ENCODE data around the gene SCD5. TPM values are rescaled to one million over a fixed set of nuclear protein-coding genes. Genes with fewer than 3 reads are reported as not detected.

Gene SCD5
- total RNA-seq, 1 donor = 6.9 TPM

DNA sequence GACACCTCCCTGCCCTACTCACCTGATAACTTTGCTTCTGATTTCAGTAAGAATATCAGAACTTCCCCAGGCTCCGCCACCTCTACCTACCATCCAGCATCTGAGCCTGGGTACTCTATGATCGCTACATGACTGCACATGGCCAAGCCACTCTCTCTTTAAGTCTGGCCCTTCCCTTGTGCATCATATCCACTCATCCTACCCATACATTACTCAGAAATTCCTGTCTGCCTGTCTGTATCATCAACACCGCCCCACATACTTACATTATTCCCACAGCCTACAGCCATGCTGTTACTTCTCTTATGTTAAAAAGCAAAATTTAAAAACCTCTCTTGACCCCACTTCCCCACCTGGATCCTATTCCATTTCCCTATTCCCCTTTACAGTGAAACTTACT lies 84.7 kb downstream of the SCD5 start:
- H3K4me3 ChIP-seq (ENCODE audit: low read depth, low read length) = no peak overlapping the region
- no peak for DNase-seq (ENCODE audit: low read depth)
- TF ChIP-seq, protein P1, sequence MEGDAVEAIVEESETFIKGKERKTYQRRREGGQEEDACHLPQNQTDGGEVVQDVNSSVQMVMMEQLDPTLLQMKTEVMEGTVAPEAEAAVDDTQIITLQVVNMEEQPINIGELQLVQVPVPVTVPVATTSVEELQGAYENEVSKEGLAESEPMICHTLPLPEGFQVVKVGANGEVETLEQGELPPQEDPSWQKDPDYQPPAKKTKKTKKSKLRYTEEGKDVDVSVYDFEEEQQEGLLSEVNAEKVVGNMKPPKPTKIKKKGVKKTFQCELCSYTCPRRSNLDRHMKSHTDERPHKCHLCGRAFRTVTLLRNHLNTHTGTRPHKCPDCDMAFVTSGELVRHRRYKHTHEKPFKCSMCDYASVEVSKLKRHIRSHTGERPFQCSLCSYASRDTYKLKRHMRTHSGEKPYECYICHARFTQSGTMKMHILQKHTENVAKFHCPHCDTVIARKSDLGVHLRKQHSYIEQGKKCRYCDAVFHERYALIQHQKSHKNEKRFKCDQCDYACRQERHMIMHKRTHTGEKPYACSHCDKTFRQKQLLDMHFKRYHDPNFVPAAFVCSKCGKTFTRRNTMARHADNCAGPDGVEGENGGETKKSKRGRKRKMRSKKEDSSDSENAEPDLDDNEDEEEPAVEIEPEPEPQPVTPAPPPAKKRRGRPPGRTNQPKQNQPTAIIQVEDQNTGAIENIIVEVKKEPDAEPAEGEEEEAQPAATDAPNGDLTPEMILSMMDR (IDR thresholded peaks at IDR 0.05; ENCODE audit: insufficient read depth, low read depth, low read length) = no peak

DNA sequence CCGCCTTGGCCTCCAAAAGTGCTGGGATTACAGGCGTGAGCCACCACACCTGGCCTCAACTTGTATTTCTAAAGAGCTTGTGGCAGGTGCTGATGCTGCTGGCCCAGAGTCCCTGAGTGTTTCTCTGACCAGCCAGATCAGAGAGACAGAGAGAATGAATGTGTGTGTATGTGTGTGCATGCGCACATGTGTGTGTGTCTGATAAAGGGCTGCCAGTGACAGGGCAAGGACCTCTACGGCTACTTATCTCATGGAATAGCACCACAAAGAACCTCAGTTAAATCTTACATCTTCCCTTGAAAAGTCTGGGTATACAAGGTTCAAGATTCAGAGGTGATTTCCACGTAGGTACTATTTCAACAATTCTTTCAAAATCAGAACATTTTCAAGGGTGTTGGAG lies 86.0 kb downstream of the SCD5 start:
- TF ChIP-seq, protein P1 (IDR thresholded peaks at IDR 0.05; ENCODE audit: insufficient read depth, low read depth, low read length) = no peak
- DNase-seq (ENCODE audit: low read depth) = no peak

DNA sequence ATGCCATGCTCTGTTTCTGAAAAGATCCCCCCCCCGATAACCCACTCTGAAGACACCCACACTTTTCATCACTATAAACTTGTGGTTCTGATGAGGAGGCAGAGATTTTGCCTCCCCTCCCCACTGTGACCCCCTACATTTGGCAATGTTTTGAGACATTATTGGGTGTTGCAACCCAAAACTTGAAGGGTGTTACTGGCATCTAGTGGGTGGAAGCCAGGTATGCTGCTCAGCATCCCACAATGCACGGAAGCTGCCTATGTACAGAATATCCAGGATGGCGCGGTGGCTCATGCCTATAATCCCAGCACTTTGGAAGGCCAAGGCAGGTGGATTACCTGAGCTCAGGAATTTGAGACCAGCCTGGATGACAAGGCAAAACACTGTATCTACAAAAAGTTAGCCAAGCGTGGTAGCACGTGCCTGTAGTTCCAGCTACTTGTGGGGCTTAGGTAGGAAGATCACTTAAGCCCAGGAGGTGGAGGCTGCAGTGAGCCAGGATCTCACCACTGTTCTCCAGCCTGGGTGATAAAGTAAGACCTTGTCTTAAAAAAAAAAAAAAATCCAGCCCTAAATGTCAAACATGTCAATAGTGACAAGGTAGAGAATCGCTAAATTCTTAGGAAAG lies 87.3 kb downstream of the SCD5 start:
- TF ChIP-seq, protein P1 (IDR thresholded peaks at IDR 0.05; ENCODE audit: insufficient read depth, low read depth, low read length) = no peak
- no peak for DNase-seq (ENCODE audit: low read depth)
- H3K4me3 ChIP-seq (ENCODE audit: low read depth, low read length) = no peak overlapping the region

More for the DNA sequence above, 86.0 kb downstream of the SCD5 start:
- H3K4me3 ChIP-seq (ENCODE audit: low read depth, low read length) = no peak overlapping the region

DNA sequence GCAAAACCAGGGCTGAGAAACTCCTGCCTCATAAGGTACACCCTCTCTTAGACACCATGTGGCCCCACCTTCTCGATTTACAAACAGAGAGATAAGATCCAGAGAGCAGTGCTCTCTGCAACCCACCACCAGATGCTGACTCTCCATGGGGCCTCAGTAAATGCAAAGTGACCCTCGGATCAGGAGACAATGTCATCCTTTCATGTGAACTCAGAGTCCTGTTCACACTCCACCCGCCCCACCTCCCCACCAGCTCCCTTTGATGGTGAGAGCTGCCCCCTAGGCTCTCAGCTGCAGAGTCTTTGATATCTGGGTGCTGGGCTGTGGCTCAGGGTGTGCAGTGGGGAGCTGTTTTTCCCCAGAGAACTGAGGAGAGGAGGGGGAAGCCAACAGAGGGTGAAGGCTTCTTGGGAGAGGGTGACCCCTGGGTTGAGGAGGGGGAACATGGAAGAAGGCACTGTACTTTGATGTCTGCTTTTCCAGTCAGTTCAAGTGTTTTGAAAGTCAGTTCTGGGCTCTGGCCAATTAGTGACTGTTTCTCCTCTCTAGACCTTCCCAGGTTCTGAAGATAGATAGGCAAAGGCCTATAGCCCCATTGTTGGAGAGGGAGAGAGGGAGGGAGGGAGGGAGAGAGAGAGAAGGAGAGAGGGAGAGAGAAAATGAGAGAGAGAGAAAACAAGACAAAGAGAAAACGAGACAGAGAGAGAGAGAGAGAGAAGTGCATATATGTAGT lies 88.2 kb downstream of the SCD5 start:
- TF ChIP-seq, protein P1 (IDR thresholded peaks at IDR 0.05; ENCODE audit: insufficient read depth, low read depth, low read length) = no peak
- H3K4me3 ChIP-seq (ENCODE audit: low read depth, low read length) = no peak overlapping the region
- no peak for DNase-seq (ENCODE audit: low read depth)

DNA sequence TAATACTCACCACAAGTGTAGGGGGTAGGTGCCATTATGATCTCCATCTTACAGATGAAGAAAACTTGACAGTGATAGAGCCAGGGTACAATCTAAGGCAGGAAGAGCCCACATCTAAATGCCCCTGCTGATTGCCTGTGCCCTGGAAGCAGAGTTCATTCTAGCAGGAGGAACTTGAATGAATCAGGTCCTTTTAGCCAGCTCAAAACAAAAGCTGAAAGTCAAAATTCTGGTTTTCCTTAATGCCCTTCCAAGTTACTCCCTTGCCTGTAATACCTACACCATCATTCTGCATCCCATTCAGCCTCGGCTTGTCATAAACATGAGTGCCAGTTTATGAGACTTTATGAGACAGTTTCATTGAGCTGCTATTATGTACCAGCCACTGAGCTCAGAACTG lies 89.6 kb downstream of the SCD5 start:
- no peak overlapping the region for H3K4me3 ChIP-seq (ENCODE audit: low read depth, low read length)
- no peak for DNase-seq (ENCODE audit: low read depth)
- TF ChIP-seq, protein P1 (IDR thresholded peaks at IDR 0.05; ENCODE audit: insufficient read depth, low read depth, low read length) = no peak

DNA sequence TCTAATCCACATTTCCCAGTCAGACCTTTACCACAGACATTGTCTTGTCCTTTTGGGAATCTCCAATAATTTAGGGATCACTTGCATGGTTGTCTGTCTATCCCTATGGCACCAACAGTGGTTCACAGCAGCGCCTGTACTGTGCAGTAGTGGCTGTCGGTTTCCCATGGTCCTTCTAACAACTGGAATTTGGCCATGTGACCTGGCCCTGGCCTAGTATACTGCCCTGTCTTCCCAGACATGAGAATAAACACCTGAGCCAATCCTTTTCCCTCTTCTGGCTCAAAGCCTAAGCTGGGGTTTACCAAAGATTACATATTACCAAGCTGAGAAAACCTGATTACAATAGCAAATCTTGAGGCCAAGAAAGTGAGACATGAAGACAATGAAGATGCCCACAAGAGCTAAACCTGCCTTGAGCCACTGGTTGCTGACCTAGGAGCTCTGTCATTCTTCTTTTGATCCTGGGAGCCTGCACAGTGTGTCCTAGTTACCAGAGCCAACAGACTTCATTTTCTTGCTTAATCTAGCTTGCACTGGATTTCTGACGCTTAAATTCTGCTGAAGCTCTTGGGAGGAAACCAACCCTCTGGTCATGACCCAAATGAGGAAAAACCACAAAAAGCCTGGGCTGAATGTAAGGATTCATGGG lies 92.1 kb downstream of the SCD5 start:
- DNase-seq (ENCODE audit: low read depth) = peak; percentile 53
- no peak overlapping the region for H3K4me3 ChIP-seq (ENCODE audit: low read depth, low read length)
- TF ChIP-seq, protein P1 (IDR thresholded peaks at IDR 0.05; ENCODE audit: insufficient read depth, low read depth, low read length) = no peak

Data from fibroblast of villous mesenchyme (primary cell).